ENCODE results near the gene CACUL1.

The CACUL1 gene

DNA sequence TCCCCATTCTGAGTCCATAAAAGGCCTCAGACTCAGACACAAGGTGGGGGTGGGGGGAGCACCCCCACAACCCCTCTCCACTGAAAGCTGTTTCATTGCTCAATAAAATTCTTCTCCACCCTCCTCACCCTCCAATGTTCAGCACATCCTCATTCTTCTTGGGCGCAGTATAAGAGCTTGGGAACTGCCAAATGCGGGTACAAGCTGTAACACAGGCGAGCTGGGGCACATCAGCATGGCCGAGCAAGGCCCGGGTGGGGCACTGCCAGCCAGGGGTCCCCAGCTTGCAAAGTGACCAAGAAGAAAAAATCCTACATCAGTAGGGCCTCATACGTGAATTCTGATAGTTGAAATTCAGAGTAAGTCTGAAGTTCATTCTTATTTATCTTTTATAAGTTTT lies 50.1 kb downstream of the CACUL1 start:
- CTCF ChIA-PET = interaction anchor here (1.2 to 13.6 kb wide), 2 partner anchors 16 to 136 kb away, joined by 5 to 98 read pairs; no protein-coding TSS in a partner anchor
- POLR2A ChIA-PET = no interaction called here

DNA sequence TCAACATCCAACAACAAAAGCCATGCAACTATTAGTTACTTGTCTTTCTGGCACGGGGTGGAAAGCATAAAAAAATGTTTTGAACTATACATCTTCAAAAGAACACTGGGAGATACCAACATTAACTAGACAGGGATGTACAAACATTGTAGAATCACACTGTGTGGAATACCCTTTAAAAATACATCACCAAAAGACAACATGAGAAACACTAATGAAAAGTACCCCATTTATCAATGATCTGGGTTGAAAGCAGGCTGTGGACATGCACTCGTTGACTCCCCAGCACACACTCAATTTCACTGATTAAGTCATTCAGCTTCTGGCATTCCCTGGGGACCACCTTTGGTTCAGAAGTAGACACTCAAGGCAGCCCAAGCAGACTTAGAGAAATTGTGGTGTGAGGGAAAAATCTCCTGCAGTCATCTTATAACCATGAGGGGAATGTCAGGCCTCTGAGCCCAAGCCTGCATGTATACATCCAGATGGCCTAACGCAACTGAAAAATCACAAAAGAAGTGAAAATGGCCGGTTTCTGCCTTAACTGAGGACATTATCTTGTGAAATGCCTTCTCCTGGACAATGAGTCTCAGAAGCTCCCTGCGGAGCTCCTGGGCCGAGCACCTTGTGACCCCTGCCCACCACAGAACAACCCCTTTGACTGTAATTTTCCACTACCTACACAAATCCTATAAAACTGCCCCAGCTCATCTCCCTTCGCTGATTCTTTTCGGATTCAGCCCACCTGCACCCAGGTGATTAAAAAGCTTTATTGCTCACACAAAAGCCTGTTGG lies 53.0 kb downstream of the CACUL1 start:
- CTCF ChIA-PET = interaction anchor here (0.9 to 13.6 kb wide), 3 partner anchors 15 to 133 kb away, joined by 3 to 98 read pairs (median 4); no protein-coding TSS in a partner anchor
- DNase-seq (ENCODE audit: low read depth, low spot score) = peak; percentile 55
- TF ChIP-seq, protein P1, sequence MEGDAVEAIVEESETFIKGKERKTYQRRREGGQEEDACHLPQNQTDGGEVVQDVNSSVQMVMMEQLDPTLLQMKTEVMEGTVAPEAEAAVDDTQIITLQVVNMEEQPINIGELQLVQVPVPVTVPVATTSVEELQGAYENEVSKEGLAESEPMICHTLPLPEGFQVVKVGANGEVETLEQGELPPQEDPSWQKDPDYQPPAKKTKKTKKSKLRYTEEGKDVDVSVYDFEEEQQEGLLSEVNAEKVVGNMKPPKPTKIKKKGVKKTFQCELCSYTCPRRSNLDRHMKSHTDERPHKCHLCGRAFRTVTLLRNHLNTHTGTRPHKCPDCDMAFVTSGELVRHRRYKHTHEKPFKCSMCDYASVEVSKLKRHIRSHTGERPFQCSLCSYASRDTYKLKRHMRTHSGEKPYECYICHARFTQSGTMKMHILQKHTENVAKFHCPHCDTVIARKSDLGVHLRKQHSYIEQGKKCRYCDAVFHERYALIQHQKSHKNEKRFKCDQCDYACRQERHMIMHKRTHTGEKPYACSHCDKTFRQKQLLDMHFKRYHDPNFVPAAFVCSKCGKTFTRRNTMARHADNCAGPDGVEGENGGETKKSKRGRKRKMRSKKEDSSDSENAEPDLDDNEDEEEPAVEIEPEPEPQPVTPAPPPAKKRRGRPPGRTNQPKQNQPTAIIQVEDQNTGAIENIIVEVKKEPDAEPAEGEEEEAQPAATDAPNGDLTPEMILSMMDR (IDR thresholded peaks at IDR 0.05; ENCODE audit: insufficient read depth, low read length, missing control alignments) = no peak
- POLR2A ChIA-PET = no interaction called here
- H3K4me3 ChIP-seq (ENCODE audit: low read depth, low read length) = no peak overlapping the region

More for the DNA sequence above, 50.1 kb downstream of the CACUL1 start:
- no peak for DNase-seq (ENCODE audit: low read depth, low spot score)
- H3K4me3 ChIP-seq (ENCODE audit: low read depth, low read length) = no peak overlapping the region
- TF ChIP-seq, protein P1 (IDR thresholded peaks at IDR 0.05; ENCODE audit: insufficient read depth, low read length, missing control alignments) = no peak

DNA sequence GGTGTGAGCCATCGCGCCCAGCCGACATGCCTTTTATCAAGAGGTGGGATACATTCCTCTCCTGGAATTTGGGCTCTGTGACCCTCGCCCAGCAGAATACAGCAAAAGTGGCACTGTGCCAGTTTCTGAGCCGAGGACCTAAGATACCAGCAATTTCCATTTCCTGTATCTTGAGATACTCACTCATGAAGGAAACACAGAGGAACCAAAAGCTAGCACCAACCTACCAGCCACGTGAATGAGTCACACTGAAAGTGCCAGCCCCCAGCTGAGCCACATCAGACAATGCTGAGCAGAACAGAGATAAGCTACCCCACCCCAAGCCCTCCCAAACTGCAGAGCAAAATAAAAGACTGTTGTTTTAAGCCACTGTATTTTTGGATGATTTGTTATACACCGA lies 56.3 kb downstream of the CACUL1 start:
- DNase-seq (ENCODE audit: low read depth, low spot score) = no peak
- no peak overlapping the region for H3K4me3 ChIP-seq (ENCODE audit: low read depth, low read length)
- TF ChIP-seq, protein P1 (IDR thresholded peaks at IDR 0.05; ENCODE audit: insufficient read depth, low read length, missing control alignments) = no peak
- POLR2A ChIA-PET = no interaction called here
- CTCF ChIA-PET = interaction anchor here (1.0 kb wide), 1 partner anchor 9 kb away, joined by 3 read pairs; no protein-coding TSS in a partner anchor

GRCh38 chr10:118694848-118695247 lies 59.9 kb downstream of the CACUL1 start:
- CTCF ChIA-PET = interaction anchor here (1.0 to 2.2 kb wide), 6 partner anchors 9 to 127 kb away, joined by 3 to 10 read pairs (median 6); no protein-coding TSS in a partner anchor

DNA sequence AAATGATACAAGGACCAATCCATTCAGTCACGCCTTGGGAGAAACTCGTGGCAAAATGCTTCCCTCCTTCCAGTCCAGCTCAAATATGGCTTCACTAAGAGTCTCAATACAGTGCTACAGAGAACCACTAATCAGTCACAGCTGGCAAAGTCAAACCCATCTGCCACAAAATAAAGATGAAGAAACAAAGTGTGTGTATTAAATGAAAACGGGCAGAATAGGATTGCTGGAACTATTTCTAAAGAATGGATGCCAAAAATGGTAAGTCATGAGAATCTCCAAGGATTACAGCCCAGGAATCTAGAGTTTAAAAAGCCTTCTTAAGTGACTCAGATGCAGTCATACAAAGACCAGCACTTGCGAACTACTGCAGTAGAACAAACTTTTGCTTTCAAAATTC lies 61.9 kb downstream of the CACUL1 start:
- ChIA-PET POLR2A (interaction anchor here (0.6 kb wide), 1 partner anchor 62 kb away, joined by 3 read pairs; the partner anchor contains the start of gene CACUL1), CTCF (interaction anchor here (0.9 to 2.2 kb wide), 3 partner anchors 20 to 123 kb away, joined by 3 to 10 read pairs (median 3); no protein-coding TSS in a partner anchor)
- H3K4me3 ChIP-seq (ENCODE audit: low read depth, low read length) = no peak overlapping the region
- TF ChIP-seq, protein P1 (IDR thresholded peaks at IDR 0.05; ENCODE audit: insufficient read depth, low read length, missing control alignments) = no peak
- DNase-seq (ENCODE audit: low read depth, low spot score) = peak; percentile 79

More at GRCh38 chr10:118694848-118695247, 59.9 kb downstream of the CACUL1 start:
- TF ChIP-seq, protein P1 (IDR thresholded peaks at IDR 0.05; ENCODE audit: insufficient read depth, low read length, missing control alignments) = no peak
- peak; percentile 45 for DNase-seq (ENCODE audit: low read depth, low spot score)
- H3K4me3 ChIP-seq (ENCODE audit: low read depth, low read length) = no peak overlapping the region
- POLR2A ChIA-PET = no interaction called here

Measured in AG04449 (cell line).